Right renal pelvis (tissue), 4 donors: ENCODE results near the gene POLR3C. TPM values are rescaled to one million over a fixed set of nuclear protein-coding genes. Genes with fewer than 3 reads are reported as not detected.
A peak's percentile ranks its signal among the peaks of the same experiment; 100 is the strongest.
"Not testable (repeated sequence)": the region's sequence is repeated elsewhere in the genome, so short reads cannot be mapped to it uniquely, and the experiment has no call there.

Experiments
- DNase-seq, 4 donors: peaks; one replicate each; pipeline ENCODE4 v3.0.0-alpha.2; 2013; ENCODE audit warnings: low read depth in 4 of 4, low spot score in 3 of 4, missing footprints in 1 of 4
- polyA plus RNA-seq, 4 donors: library from polyadenylated mRNA; unstranded; fragments of 120-200 nt; gene quantifications; one replicate each; pipeline ENCODE4 v1.2.1, GENCODE V29; 2013; ENCODE audit not compliant: insufficient read length in 4 of 4

POLR3C gene
- 10 to 100 TPM; 34.8 to 36.1 (median 35.1) TPM for polyA plus RNA-seq

- DNase-seq = peak; percentile 74 to 81 (median 76)
Measured at GRCh38 chr1:145823565-145824498, at the start of gene POLR3C, which contains the start of gene RNF115. TSS of gene POLR3C (plus strand) at chr1:145824200. CDS start at chr1:145825777, 1,577 bp downstream. TSS of gene RNF115 (minus strand) at chr1:145824095. CDS start at chr1:145823873, 222 bp downstream.

GRCh38 chr1:145777357-145778145 lies 46.4 kb upstream of the POLR3C start:
- no peak for DNase-seq

- no peak for DNase-seq
Measured at GRCh38 chr1:145778146-145778540, 45.9 kb upstream of the POLR3C start.

- no peak for DNase-seq
Measured at GRCh38 chr1:145782272-145783099, 41.5 kb upstream of the POLR3C start.

- no peak for DNase-seq
Measured at GRCh38 chr1:145784409-145784808, 39.6 kb upstream of the POLR3C start.

- no peak for DNase-seq
Measured at GRCh38 chr1:145785547-145785946, 38.5 kb upstream of the POLR3C start.

GRCh38 chr1:145786271-145786670 lies 37.7 kb upstream of the POLR3C start:
- DNase-seq = no peak

- no peak for DNase-seq
Measured at GRCh38 chr1:145788580-145788979, 35.4 kb upstream of the POLR3C start.

GRCh38 chr1:145791860-145792259 lies 32.1 kb upstream of the POLR3C start:
- not testable (repeated sequence) for DNase-seq

GRCh38 chr1:145792484-145792883 lies 31.5 kb upstream of the POLR3C start:
- DNase-seq = no peak

GRCh38 chr1:145795257-145795881 lies 28.6 kb upstream of the POLR3C start:
- DNase-seq = no peak

- DNase-seq = no peak
Measured at GRCh38 chr1:145796753-145797152, 27.2 kb upstream of the POLR3C start.

- no peak for DNase-seq
Measured at GRCh38 chr1:145799806-145800205, 24.2 kb upstream of the POLR3C start.

- no peak for DNase-seq
Measured at GRCh38 chr1:145804235-145805045, 19.6 kb upstream of the POLR3C start.

GRCh38 chr1:145805057-145805456 lies 18.9 kb upstream of the POLR3C start:
- no peak for DNase-seq

GRCh38 chr1:145806408-145806807 lies 17.6 kb upstream of the POLR3C start:
- DNase-seq = no peak

- DNase-seq = no peak
Measured at GRCh38 chr1:145806844-145807243, 17.2 kb upstream of the POLR3C start.

- DNase-seq = not testable (repeated sequence)
Measured at GRCh38 chr1:145812977-145813810, 10.8 kb upstream of the POLR3C start.
